B cell (primary cell): ENCODE measurements around the gene SLC30A2.

Source experiments
- CTCF ChIP-seq: fragments of 200-600 bp; IDR thresholded peaks from one replicate; pipeline ENCODE4 v1.8.0; 2022; ENCODE audit warnings: antibody characterized with exemption, mild to moderate bottlenecking
- EZH2 ChIP-seq: IDR thresholded peaks from 2 replicates; pipeline ENCODE4 v1.6.1; 2012; ENCODE audit warnings: borderline replicate concordance, low read depth, mild to moderate bottlenecking, moderate library complexity, low read length; ENCODE audit not compliant: insufficient read depth, poor library complexity, severe bottlenecking

- TF ChIP-seq CTCF: no peak
- TF ChIP-seq EZH2: no peak
Measured at GRCh38 chr1:26070963-26071342, 25.0 kb upstream of the SLC30A2 start.
